Mesenchymal stem cell (in vitro differentiated cells and primary cell): Measurements from ENCODE around the gene FAM78A.

Experiments used
- DNase-seq: peaks from one replicate; pipeline ENCODE4 v3.0.0-alpha.2; 2013
- H2AFZ ChIP-seq: one replicate; pipeline ENCODE4 v1.6.1; 2013; ENCODE audit warnings: low read depth, mild to moderate bottlenecking, control low read depth, inconsistent platforms, low read length, moderate library complexity
- H2AK5ac ChIP-seq: 2 replicates; pipeline ENCODE4 v1.6.1; 2013; ENCODE audit warnings: low read length, moderate library complexity, mild to moderate bottlenecking, inconsistent platforms; ENCODE audit not compliant: severe bottlenecking
- H2BK120ac ChIP-seq: one replicate; pipeline ENCODE4 v1.6.1; 2013; ENCODE audit warnings: low read depth, mild to moderate bottlenecking, inconsistent platforms, low read length, moderate library complexity
- H2BK12ac ChIP-seq, 2 experiments: one replicate each; pipeline ENCODE4 v1.6.1; 2013; ENCODE audit warnings: inconsistent platforms in 2 of 2, low read length in 2 of 2, mild to moderate bottlenecking in 2 of 2, moderate library complexity in 2 of 2, control low read depth in 1 of 2
- H2BK15ac ChIP-seq: one replicate; pipeline ENCODE4 v1.6.1; 2013; ENCODE audit warnings: mild to moderate bottlenecking, low read depth, inconsistent platforms; ENCODE audit not compliant: poor library complexity, severe bottlenecking
- H2BK5ac ChIP-seq: 2 replicates; pipeline ENCODE4 v1.6.1; 2013; ENCODE audit warnings: low read depth, mild to moderate bottlenecking, low read length, control low read depth, inconsistent platforms; ENCODE audit not compliant: poor library complexity, severe bottlenecking
- H3K14ac ChIP-seq, 2 experiments: one replicate each; pipeline ENCODE4 v1.6.1; 2013; ENCODE audit warnings: inconsistent platforms in 2 of 2, low read length in 2 of 2, control low read depth in 1 of 2, mild to moderate bottlenecking in 1 of 2, moderate library complexity in 1 of 2
- H3K18ac ChIP-seq, 2 experiments: one replicate each; pipeline ENCODE4 v1.6.1; 2013; ENCODE audit warnings: inconsistent platforms in 2 of 2, low read length in 2 of 2, control low read depth in 1 of 2, low read depth in 1 of 2, mild to moderate bottlenecking in 1 of 2
- H3K23ac ChIP-seq, 2 experiments: one replicate each; pipeline ENCODE4 v1.6.1; 2013; ENCODE audit warnings: inconsistent platforms in 2 of 2, low read length in 2 of 2, mild to moderate bottlenecking in 2 of 2, moderate library complexity in 2 of 2, control low read depth in 1 of 2
- H3K27ac ChIP-seq: 2 replicates; pipeline ENCODE4 v1.5.1; 2013; ENCODE audit warnings: mild to moderate bottlenecking, moderate library complexity, low read length, control low read depth, inconsistent platforms; ENCODE audit not compliant: poor library complexity, severe bottlenecking
- H3K27me3 ChIP-seq, 2 experiments: 2 replicates each; pipeline versions ENCODE4 v1.6.1 to v1.7.0; 2013; ENCODE audit warnings: low read length in 2 of 2, mild to moderate bottlenecking in 2 of 2, moderate library complexity in 2 of 2, control low read depth in 1 of 2, inconsistent platforms in 1 of 2; ENCODE audit not compliant: control insufficient read depth in 1 of 2, insufficient read depth in 1 of 2
- H3K36me3 ChIP-seq, 2 experiments: 2 replicates each; pipeline versions ENCODE4 v1.6.1 to v1.7.0; 2013; ENCODE audit warnings: low read length in 2 of 2, control low read depth in 1 of 2, inconsistent platforms in 1 of 2, low read depth in 1 of 2, mild to moderate bottlenecking in 1 of 2; ENCODE audit not compliant: insufficient read depth in 2 of 2, control insufficient read depth in 1 of 2
- H3K4ac ChIP-seq, 2 experiments: one replicate each; pipeline ENCODE4 v1.6.1; 2013; ENCODE audit warnings: inconsistent platforms in 2 of 2, low read length in 2 of 2, mild to moderate bottlenecking in 2 of 2, moderate library complexity in 2 of 2, control low read depth in 1 of 2, low read depth in 1 of 2
- H3K4me1 ChIP-seq: 2 replicates; pipeline ENCODE4 v1.6.1; 2013; ENCODE audit warnings: low read depth, low read length, control low read depth; ENCODE audit not compliant: control insufficient read depth, insufficient read depth
- H3K4me2 ChIP-seq: 2 replicates; pipeline ENCODE4 v1.6.1; 2013; ENCODE audit warnings: low read length, mild to moderate bottlenecking, inconsistent platforms; ENCODE audit not compliant: poor library complexity, severe bottlenecking
- H3K4me3 ChIP-seq, 2 experiments: 2 replicates each; pipeline versions ENCODE4 v1.5.1 to v1.7.0; 2013; ENCODE audit warnings: low read length in 2 of 2, mild to moderate bottlenecking in 2 of 2, control low read depth in 1 of 2, low read depth in 1 of 2; ENCODE audit not compliant: insufficient read depth in 1 of 2
- H3K79me1 ChIP-seq: replicated peaks from 2 replicates; pipeline ENCODE4 v1.6.1; 2013; ENCODE audit warnings: mild to moderate bottlenecking, control low read depth, low read length, inconsistent platforms; ENCODE audit not compliant: poor library complexity, severe bottlenecking
- H3K9ac ChIP-seq: 2 replicates; pipeline ENCODE4 v1.7.0; 2013; ENCODE audit warnings: mild to moderate bottlenecking, low read length, moderate library complexity
- H3K9me3 ChIP-seq: 2 replicates; pipeline ENCODE4 v1.7.0; 2013; ENCODE audit warnings: mild to moderate bottlenecking, low read length; ENCODE audit not compliant: control insufficient read depth
- H4K8ac ChIP-seq: one replicate; pipeline ENCODE4 v1.6.1; 2013; ENCODE audit warnings: inconsistent platforms, mild to moderate bottlenecking, low read length, moderate library complexity
- H4K91ac ChIP-seq: one replicate; pipeline ENCODE4 v1.6.1; 2013; ENCODE audit warnings: mild to moderate bottlenecking, low read length, inconsistent platforms
- WGBS: methylation state at CpG from one replicate; pipeline ENCODE4 v1.1.7; 2013; ENCODE audit warnings: mixed read lengths; 5-methylcytosine and 5-hydroxymethylcytosine counted together

FAM78A gene

GRCh38 chr9:131280660-131281059, 4.3 kb upstream of the FAM78A start:
- no peak overlapping the region for H3K4me3 ChIP-seq
- no peak overlapping the region for H3K27ac ChIP-seq
- H3K4ac ChIP-seq, result no peak overlapping the region
- no peak overlapping the region for H2BK15ac ChIP-seq
- H4K8ac ChIP-seq, result no peak overlapping the region
- no peak overlapping the region for H2BK12ac ChIP-seq
- H2BK5ac ChIP-seq, result no peak overlapping the region
- no peaks in the 10 kb centered on the region for H3K9me3 ChIP-seq
- peaks cover 54 to 62% of the 10 kb centered on the region in 2 experiments for H3K27me3 ChIP-seq
- no peak overlapping the region for H2AFZ ChIP-seq
- H3K36me3 ChIP-seq, result no peaks in the 10 kb centered on the region
- no peak overlapping the region for H3K9ac ChIP-seq
- H3K23ac ChIP-seq, result no peak overlapping the region
- 87% methylated on average over 2 of the region's 3 CpGs for WGBS
- no peaks in the 10 kb centered on the region for H3K79me1 ChIP-seq
- H2AK5ac ChIP-seq, result no peak overlapping the region
- H4K91ac ChIP-seq, result no peak overlapping the region
- no peak overlapping the region for H3K14ac ChIP-seq
- H3K18ac ChIP-seq, result no peak overlapping the region
- peaks cover 23% of the 10 kb centered on the region for H3K4me1 ChIP-seq
- H2BK120ac ChIP-seq, result no peak overlapping the region
- no peak overlapping the region for H3K4me2 ChIP-seq
- DNase-seq, result no peak

GRCh38 chr9:131279863-131280570, 3.7 kb upstream of the FAM78A start:
- H2BK15ac ChIP-seq, result no peak overlapping the region
- H2AFZ ChIP-seq, result no peak overlapping the region
- WGBS, result 76% methylated on average over 19 of the region's 19 CpGs
- DNase-seq, result no peak
- H3K4me3 ChIP-seq, result no peak overlapping the region
- no peak overlapping the region for H3K18ac ChIP-seq
- no peaks in the 10 kb centered on the region for H3K79me1 ChIP-seq
- no peak overlapping the region for H2BK12ac ChIP-seq
- no peak overlapping the region for H3K4me2 ChIP-seq
- no peak overlapping the region for H3K9ac ChIP-seq
- H3K4me1 ChIP-seq, result peaks cover 23% of the 10 kb centered on the region
- no peak overlapping the region for H2BK120ac ChIP-seq
- no peak overlapping the region for H3K14ac ChIP-seq
- no peak overlapping the region for H3K4ac ChIP-seq
- no peak overlapping the region for H2BK5ac ChIP-seq
- H3K27me3 ChIP-seq, result peaks cover 60 to 69% of the 10 kb centered on the region in 2 experiments
- no peak overlapping the region for H4K91ac ChIP-seq
- no peak overlapping the region for H3K23ac ChIP-seq
- H2AK5ac ChIP-seq, result no peak overlapping the region
- H3K27ac ChIP-seq, result no peak overlapping the region
- H3K9me3 ChIP-seq, result no peaks in the 10 kb centered on the region
- H4K8ac ChIP-seq, result no peak overlapping the region
- H3K36me3 ChIP-seq, result no peaks in the 10 kb centered on the region

DNA sequence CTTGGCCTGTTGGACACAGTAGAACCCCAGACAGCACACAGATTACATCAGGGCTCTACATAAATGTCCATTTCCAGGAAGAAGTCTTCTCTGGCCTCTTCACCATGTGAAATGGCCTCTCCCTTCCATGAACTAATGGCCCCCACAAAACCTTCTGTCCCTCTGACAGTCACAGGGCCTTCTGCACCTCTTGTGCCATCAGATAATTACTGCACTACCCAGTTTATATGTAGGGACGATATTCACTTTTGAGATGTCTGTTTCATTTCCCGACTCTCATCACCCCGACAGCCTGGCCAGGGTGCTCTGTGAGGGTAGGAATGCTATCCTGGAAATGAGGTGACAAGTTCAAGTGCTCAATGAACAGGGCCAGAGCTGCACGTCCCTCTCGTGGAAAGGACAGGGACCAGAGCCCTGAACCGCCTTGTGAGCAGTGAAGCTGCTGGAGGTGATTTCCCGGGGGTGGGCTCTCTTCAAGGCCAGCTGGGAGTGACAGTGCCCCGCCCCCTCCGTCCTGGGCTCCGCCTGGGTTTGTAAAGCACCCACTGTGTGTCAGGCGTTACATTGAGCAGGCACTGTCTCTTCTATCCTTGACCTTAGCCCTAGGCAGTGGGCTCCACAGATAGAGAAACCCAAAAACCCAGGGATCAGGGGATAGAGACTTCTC, 3.0 kb upstream of the FAM78A start:
- Histone ChIP-seq H3K4me3 (no peak overlapping the region), H3K23ac (no peak overlapping the region), H3K27ac (no peak overlapping the region), H2BK15ac (no peak overlapping the region), H4K8ac (no peak overlapping the region), H3K4me1 (peaks cover 23% of the 10 kb centered on the region), H2AK5ac (no peak overlapping the region), H2AFZ (no peak overlapping the region), H3K14ac (no peak overlapping the region), H3K4ac (no peak overlapping the region), H2BK120ac (no peak overlapping the region), H4K91ac (no peak overlapping the region), H3K9me3 (no peaks in the 10 kb centered on the region), H3K27me3 (peaks cover 67% of the 10 kb centered on the region in 2 experiments), H3K36me3 (no peaks in the 10 kb centered on the region), H2BK12ac (no peak overlapping the region), H2BK5ac (no peak overlapping the region), H3K4me2 (no peak overlapping the region), H3K9ac (no peak overlapping the region), H3K18ac (no peak overlapping the region), H3K79me1 (no peaks in the 10 kb centered on the region)
- WGBS, result 65% methylated on average over 11 of the region's 11 CpGs
- no peak for DNase-seq

- H3K4me3 ChIP-seq, result no peak overlapping the region
- no peak overlapping the region for H3K9ac ChIP-seq
- H2BK120ac ChIP-seq, result no peak overlapping the region
- no peak for DNase-seq
- peaks cover 23% of the 10 kb centered on the region for H3K4me1 ChIP-seq
- H3K9me3 ChIP-seq, result no peaks in the 10 kb centered on the region
- H2BK5ac ChIP-seq, result no peak overlapping the region
- WGBS, result 58% methylated on average over 9 of the region's 10 CpGs
- H3K4ac ChIP-seq, result no peak overlapping the region
- no peak overlapping the region for H3K27ac ChIP-seq
- no peak overlapping the region for H3K23ac ChIP-seq
- no peak overlapping the region for H3K18ac ChIP-seq
- H2AFZ ChIP-seq, result no peak overlapping the region
- H3K36me3 ChIP-seq, result no peaks in the 10 kb centered on the region
- no peak overlapping the region for H2AK5ac ChIP-seq
- H4K8ac ChIP-seq, result no peak overlapping the region
- H2BK15ac ChIP-seq, result no peak overlapping the region
- no peak overlapping the region for H2BK12ac ChIP-seq
- peaks cover 61 to 72% of the 10 kb centered on the region in 2 experiments for H3K27me3 ChIP-seq
- H3K79me1 ChIP-seq, result no peaks in the 10 kb centered on the region
- H4K91ac ChIP-seq, result no peak overlapping the region
- H3K14ac ChIP-seq, result no peak overlapping the region
- no peak overlapping the region for H3K4me2 ChIP-seq
Measured at GRCh38 chr9:131278702-131279111, 2.4 kb upstream of the FAM78A start.
